ENCODE measurements around the gene TBRG1.

TBRG1 gene, protein sequence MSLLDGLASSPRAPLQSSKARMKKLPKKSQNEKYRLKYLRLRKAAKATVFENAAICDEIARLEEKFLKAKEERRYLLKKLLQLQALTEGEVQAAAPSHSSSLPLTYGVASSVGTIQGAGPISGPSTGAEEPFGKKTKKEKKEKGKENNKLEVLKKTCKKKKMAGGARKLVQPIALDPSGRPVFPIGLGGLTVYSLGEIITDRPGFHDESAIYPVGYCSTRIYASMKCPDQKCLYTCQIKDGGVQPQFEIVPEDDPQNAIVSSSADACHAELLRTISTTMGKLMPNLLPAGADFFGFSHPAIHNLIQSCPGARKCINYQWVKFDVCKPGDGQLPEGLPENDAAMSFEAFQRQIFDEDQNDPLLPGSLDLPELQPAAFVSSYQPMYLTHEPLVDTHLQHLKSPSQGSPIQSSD

GRCh38 chr11:124622531-124623451, at the start of gene TBRG1:
TSS of gene TBRG1 (plus strand) at chr11:124622864. CDS start at chr11:124623084, 220 bp downstream.
- TF ChIP-seq CTCF (IDR thresholded peaks at IDR 0.05; ENCODE audit: low read length) (no peak), EZH2 (IDR thresholded peaks at IDR 0.05; ENCODE audit: borderline replicate concordance, low read length) (no peak)
- peaks cover 29% of the 10 kb centered on the region for H3K36me3 ChIP-seq (ENCODE audit: insufficient read depth, low read length)
- peak within 1 kb of the TSS; percentile 83 for H3K4me2 ChIP-seq (ENCODE audit: low read length)
- H2AFZ ChIP-seq (ENCODE audit: low read length): no peak within 1 kb of the TSS
- H3K79me2 ChIP-seq (ENCODE audit: insufficient read depth, low read length): peaks cover 16% of the 10 kb centered on the region
- H3F3A ChIP-seq (ENCODE audit: insufficient read depth, low read length): no peaks in the 10 kb centered on the region
- peak within 1 kb of the TSS; percentile 92 for H3K4me3 ChIP-seq (ENCODE audit: low read depth, low read length, poor library complexity, severe bottlenecking)
- H3K9me3 ChIP-seq (ENCODE audit: low read length): no peaks in the 10 kb centered on the region
- H3K27ac ChIP-seq (ENCODE audit: low read depth, low read length, poor library complexity, severe bottlenecking): no peak within 1 kb of the TSS
- H4K20me1 ChIP-seq (ENCODE audit: insufficient read depth, low read length): no peaks in the 10 kb centered on the region
- H3K4me1 ChIP-seq (ENCODE audit: insufficient read depth, low read length, severe bottlenecking): peaks cover 15% of the 10 kb centered on the region
- no peaks in the 10 kb centered on the region for H3K27me3 ChIP-seq (ENCODE audit: insufficient read depth, low read length)
- H3K9me2 ChIP-seq (ENCODE audit: low read depth, low read length): no peaks in the 10 kb centered on the region
- peak within 1 kb of the TSS; percentile 89 for H3K9ac ChIP-seq (ENCODE audit: low read length)

DNA sequence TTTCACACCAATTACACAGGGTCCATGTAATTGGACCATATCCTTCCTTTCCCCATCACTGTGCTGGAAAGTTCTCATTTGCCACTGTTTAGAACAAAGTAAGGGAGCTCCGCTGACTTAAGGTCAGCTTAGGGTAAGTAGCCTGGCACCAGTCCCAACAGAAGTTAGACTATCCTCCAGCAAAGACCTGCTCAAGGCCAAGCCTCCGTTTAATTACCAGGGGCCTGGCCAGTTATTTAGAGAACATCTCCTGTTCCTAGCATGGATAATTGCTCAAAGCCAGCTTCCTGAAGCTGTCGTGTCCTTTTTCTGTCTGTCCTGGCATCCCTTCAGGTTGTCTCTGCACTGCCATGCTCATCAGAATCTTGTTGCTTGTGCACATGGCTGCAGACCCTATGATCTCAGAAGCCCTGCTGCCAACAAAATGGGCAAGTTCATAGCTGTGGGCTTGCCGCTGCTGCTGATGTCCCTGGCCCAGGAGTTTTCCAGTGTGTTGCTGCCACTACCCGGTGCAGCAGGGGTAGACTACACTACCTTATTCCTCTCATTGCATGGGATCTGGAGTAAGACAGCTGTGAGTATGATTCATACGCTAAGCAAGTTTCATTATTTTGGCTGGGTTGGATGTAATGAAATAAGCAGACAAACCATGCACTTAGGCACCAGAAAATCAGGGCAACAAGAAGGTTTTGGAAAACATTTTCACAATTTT, 44.8 kb upstream of the TBRG1 start:
- Histone ChIP-seq H3K36me3 (ENCODE audit: insufficient read depth, low read length) (no peaks in the 10 kb centered on the region), H3K4me1 (ENCODE audit: insufficient read depth, low read length, severe bottlenecking) (no peaks in the 10 kb centered on the region), H3K9me2 (ENCODE audit: low read depth, low read length) (no peaks in the 10 kb centered on the region), H4K20me1 (ENCODE audit: insufficient read depth, low read length) (no peaks in the 10 kb centered on the region), H3F3A (ENCODE audit: insufficient read depth, low read length) (no peaks in the 10 kb centered on the region), H3K9me3 (ENCODE audit: low read length) (no peaks in the 10 kb centered on the region), H3K4me3 (ENCODE audit: low read depth, low read length, poor library complexity, severe bottlenecking) (no peak overlapping the region), H3K27ac (ENCODE audit: low read depth, low read length, poor library complexity, severe bottlenecking) (no peak overlapping the region), H3K79me2 (ENCODE audit: insufficient read depth, low read length) (no peaks in the 10 kb centered on the region), H3K27me3 (ENCODE audit: insufficient read depth, low read length) (no peaks in the 10 kb centered on the region), H3K9ac (ENCODE audit: low read length) (no peak overlapping the region), H2AFZ (ENCODE audit: low read length) (no peak overlapping the region), H3K4me2 (ENCODE audit: low read length) (no peak overlapping the region)
- no peak for TF ChIP-seq EZH2 (IDR thresholded peaks at IDR 0.05; ENCODE audit: borderline replicate concordance, low read length)
- no peak for TF ChIP-seq CTCF (IDR thresholded peaks at IDR 0.05; ENCODE audit: low read length)

GRCh38 chr11:124578761-124579160, 43.9 kb upstream of the TBRG1 start:
- no peaks in the 10 kb centered on the region for H3K79me2 ChIP-seq (ENCODE audit: insufficient read depth, low read length)
- no peaks in the 10 kb centered on the region for H3K27me3 ChIP-seq (ENCODE audit: insufficient read depth, low read length)
- no peaks in the 10 kb centered on the region for H3K9me2 ChIP-seq (ENCODE audit: low read depth, low read length)
- no peaks in the 10 kb centered on the region for H4K20me1 ChIP-seq (ENCODE audit: insufficient read depth, low read length)
- no peak overlapping the region for H3K9ac ChIP-seq (ENCODE audit: low read length)
- no peaks in the 10 kb centered on the region for H3K9me3 ChIP-seq (ENCODE audit: low read length)
- H3K4me2 ChIP-seq (ENCODE audit: low read length): no peak overlapping the region
- TF ChIP-seq CTCF (IDR thresholded peaks at IDR 0.05; ENCODE audit: low read length): no peak
- TF ChIP-seq EZH2 (IDR thresholded peaks at IDR 0.05; ENCODE audit: borderline replicate concordance, low read length): no peak
- no peaks in the 10 kb centered on the region for H3K36me3 ChIP-seq (ENCODE audit: insufficient read depth, low read length)
- no peaks in the 10 kb centered on the region for H3K4me1 ChIP-seq (ENCODE audit: insufficient read depth, low read length, severe bottlenecking)
- no peak overlapping the region for H3K4me3 ChIP-seq (ENCODE audit: low read depth, low read length, poor library complexity, severe bottlenecking)
- H3F3A ChIP-seq (ENCODE audit: insufficient read depth, low read length): no peaks in the 10 kb centered on the region
- H2AFZ ChIP-seq (ENCODE audit: low read length): no peak overlapping the region
- H3K27ac ChIP-seq (ENCODE audit: low read depth, low read length, poor library complexity, severe bottlenecking): no peak overlapping the region
